ENCODE measurements around the gene ARHGAP42. TPM values are rescaled to one million over a fixed set of nuclear protein-coding genes. Genes with fewer than 3 reads are reported as not detected.

ARHGAP42 gene
- total RNA-seq, 1 donor from 2014 or later = 0.16 TPM

DNA sequence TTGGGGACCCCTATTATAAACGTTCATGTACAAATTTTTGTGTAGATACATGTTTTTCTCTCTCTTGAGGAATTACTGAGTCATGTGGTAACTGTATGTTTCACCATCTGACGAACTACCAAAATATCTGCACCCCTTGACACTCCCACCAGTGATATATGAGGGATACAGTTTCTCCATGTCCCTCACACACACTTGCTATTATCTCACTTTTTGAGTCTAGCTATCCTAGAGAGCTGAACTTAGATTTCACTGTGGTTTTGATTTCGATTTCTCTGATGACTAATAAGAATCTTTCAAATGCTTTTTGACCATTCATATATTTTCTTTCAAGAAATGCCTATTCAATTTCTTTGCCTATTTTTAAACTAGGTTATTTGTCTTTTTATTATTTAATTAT is 242.3 kb downstream of the ARHGAP42 start:
- Mint-ChIP-seq H3K27me3 (ENCODE audit: low read depth) (no peaks in the 10 kb centered on the region), H3K36me3 (ENCODE audit: low read depth) (no peaks in the 10 kb centered on the region), H3K27ac (no peak overlapping the region), H3K9me3 (no peaks in the 10 kb centered on the region), H3K4me3 (ENCODE audit: low read depth) (no peak overlapping the region), H3K4me1 (ENCODE audit: low read depth) (no peaks in the 10 kb centered on the region)
- DNase-seq (ENCODE audit: low spot score) = no peak
- intact Hi-C loops (cut with micrococcal nuclease) = loop anchor here (5.0 kb wide), 1 partner anchor 242 kb away; the partner anchor contains the start of gene ARHGAP42

- Mint-ChIP-seq H3K27me3 (ENCODE audit: low read depth) (no peaks in the 10 kb centered on the region), H3K36me3 (ENCODE audit: low read depth) (no peaks in the 10 kb centered on the region)
Measured at GRCh38 chr11:100930185-100930778, 243.2 kb downstream of the ARHGAP42 start.

GRCh38 chr11:100932474-100933100 is 245.5 kb downstream of the ARHGAP42 start:
- intact Hi-C loops (cut with micrococcal nuclease) = no loop called here
- Mint-ChIP-seq H3K27ac (no peak overlapping the region), H3K27me3 (ENCODE audit: low read depth) (no peaks in the 10 kb centered on the region), H3K9me3 (no peaks in the 10 kb centered on the region), H3K4me1 (ENCODE audit: low read depth) (no peaks in the 10 kb centered on the region), H3K36me3 (ENCODE audit: low read depth) (no peaks in the 10 kb centered on the region), H3K4me3 (ENCODE audit: low read depth) (no peak overlapping the region)
- DNase-seq (ENCODE audit: low spot score) = no peak

More at GRCh38 chr11:100930185-100930778, 243.2 kb downstream of the ARHGAP42 start:
- Mint-ChIP-seq H3K27ac (no peak overlapping the region), H3K4me3 (ENCODE audit: low read depth) (no peak overlapping the region), H3K9me3 (no peaks in the 10 kb centered on the region), H3K4me1 (ENCODE audit: low read depth) (no peaks in the 10 kb centered on the region)
- no peak for DNase-seq (ENCODE audit: low spot score)
- intact Hi-C loops (cut with micrococcal nuclease) = loop anchor here (1.0 kb wide), 1 partner anchor 354 kb away; no protein-coding TSS in a partner anchor

DNA sequence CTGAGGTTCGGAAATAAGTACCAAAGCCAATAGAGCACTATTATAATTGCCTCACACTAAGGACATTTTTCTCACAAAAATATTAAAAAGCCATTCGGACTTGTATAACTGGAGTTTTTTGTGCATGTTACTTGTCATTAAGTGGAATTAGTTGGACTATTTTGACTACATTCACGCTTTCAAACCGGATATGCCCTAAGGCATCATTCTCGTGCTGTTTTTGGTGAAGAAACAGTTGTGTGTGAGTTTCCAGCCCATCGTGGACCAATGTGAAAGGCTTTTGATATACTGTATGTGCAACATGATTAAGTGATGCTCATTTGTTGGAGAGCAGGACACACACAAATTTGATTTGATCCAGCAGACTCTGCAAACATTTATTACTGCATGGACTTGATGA is 249.7 kb downstream of the ARHGAP42 start:
- Mint-ChIP-seq H3K27ac (no peak overlapping the region), H3K9me3 (no peaks in the 10 kb centered on the region), H3K4me1 (ENCODE audit: low read depth) (no peaks in the 10 kb centered on the region), H3K4me3 (ENCODE audit: low read depth) (no peak overlapping the region), H3K36me3 (ENCODE audit: low read depth) (no peaks in the 10 kb centered on the region), H3K27me3 (ENCODE audit: low read depth) (no peaks in the 10 kb centered on the region)
- intact Hi-C loops (cut with micrococcal nuclease) = no loop called here
- no peak for DNase-seq (ENCODE audit: low spot score)

DNA sequence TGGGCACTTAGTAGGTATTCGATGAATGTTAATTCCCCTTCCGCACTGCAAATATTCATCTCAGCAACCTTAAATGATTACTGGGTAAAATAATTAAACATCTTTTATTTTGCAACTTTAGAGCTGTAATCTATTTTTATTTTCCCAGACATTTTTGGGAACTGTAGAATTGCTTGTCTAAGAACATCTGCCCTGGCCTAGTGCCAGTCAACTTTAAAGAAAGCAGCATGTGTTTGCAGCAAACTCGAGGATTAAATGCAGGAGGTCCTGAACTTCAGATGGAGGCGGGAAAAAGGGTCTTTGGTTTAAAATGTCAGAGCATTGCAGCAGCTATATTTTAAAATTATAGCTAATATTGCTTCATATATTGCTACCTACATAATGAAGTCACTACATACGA is 252.5 kb downstream of the ARHGAP42 start:
- no peaks in the 10 kb centered on the region for H3K9me3 Mint-ChIP-seq
- no peaks in the 10 kb centered on the region for H3K4me1 Mint-ChIP-seq (ENCODE audit: low read depth)
- no peaks in the 10 kb centered on the region for H3K36me3 Mint-ChIP-seq (ENCODE audit: low read depth)
- H3K27me3 Mint-ChIP-seq (ENCODE audit: low read depth) = no peaks in the 10 kb centered on the region
- DNase-seq (ENCODE audit: low spot score) = no peak
- intact Hi-C loops (cut with micrococcal nuclease) = no loop called here
- no peak overlapping the region for H3K27ac Mint-ChIP-seq
- H3K4me3 Mint-ChIP-seq (ENCODE audit: low read depth) = no peak overlapping the region

GRCh38 chr11:100940111-100940510 is 253.0 kb downstream of the ARHGAP42 start:
- Mint-ChIP-seq H3K9me3 (no peaks in the 10 kb centered on the region), H3K27ac (no peak overlapping the region), H3K4me3 (ENCODE audit: low read depth) (no peak overlapping the region), H3K36me3 (ENCODE audit: low read depth) (no peaks in the 10 kb centered on the region), H3K27me3 (ENCODE audit: low read depth) (no peaks in the 10 kb centered on the region), H3K4me1 (ENCODE audit: low read depth) (no peaks in the 10 kb centered on the region)
- DNase-seq (ENCODE audit: low spot score) = no peak
- intact Hi-C loops (cut with micrococcal nuclease) = no loop called here

DNA sequence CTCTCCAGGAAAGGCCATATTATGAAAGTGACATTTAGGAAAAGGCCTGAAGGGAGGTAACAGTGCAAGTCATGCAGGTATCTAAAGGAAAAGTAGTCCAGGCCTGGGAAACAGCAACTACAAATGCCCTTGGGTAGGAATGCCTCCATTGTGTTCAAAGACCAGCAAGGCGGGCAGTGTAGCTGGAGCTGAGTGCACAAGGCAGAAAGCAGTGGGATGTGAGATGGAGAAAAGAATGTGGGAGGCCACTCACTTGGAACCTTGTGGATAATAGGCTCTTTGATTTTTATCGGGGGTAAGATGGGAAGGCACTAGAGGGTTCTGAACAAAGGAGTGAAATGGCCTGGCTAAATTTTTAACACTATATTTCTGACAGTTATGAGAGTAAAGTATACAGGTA is 253.9 kb downstream of the ARHGAP42 start:
- intact Hi-C loops (cut with micrococcal nuclease) = no loop called here
- H3K27ac Mint-ChIP-seq = no peak overlapping the region
- no peaks in the 10 kb centered on the region for H3K36me3 Mint-ChIP-seq (ENCODE audit: low read depth)
- H3K27me3 Mint-ChIP-seq (ENCODE audit: low read depth) = no peaks in the 10 kb centered on the region
- H3K9me3 Mint-ChIP-seq = no peaks in the 10 kb centered on the region
- H3K4me3 Mint-ChIP-seq (ENCODE audit: low read depth) = no peak overlapping the region
- H3K4me1 Mint-ChIP-seq (ENCODE audit: low read depth) = no peaks in the 10 kb centered on the region
- no peak for DNase-seq (ENCODE audit: low spot score)

- Mint-ChIP-seq H3K9me3 (no peaks in the 10 kb centered on the region), H3K27ac (no peak overlapping the region), H3K4me3 (ENCODE audit: low read depth) (no peak overlapping the region), H3K27me3 (ENCODE audit: low read depth) (no peaks in the 10 kb centered on the region), H3K36me3 (ENCODE audit: low read depth) (no peaks in the 10 kb centered on the region), H3K4me1 (ENCODE audit: low read depth) (no peaks in the 10 kb centered on the region)
- intact Hi-C loops (cut with micrococcal nuclease) = no loop called here
- no peak for DNase-seq (ENCODE audit: low spot score)
Measured at GRCh38 chr11:100942016-100942415, 254.9 kb downstream of the ARHGAP42 start.

DNA sequence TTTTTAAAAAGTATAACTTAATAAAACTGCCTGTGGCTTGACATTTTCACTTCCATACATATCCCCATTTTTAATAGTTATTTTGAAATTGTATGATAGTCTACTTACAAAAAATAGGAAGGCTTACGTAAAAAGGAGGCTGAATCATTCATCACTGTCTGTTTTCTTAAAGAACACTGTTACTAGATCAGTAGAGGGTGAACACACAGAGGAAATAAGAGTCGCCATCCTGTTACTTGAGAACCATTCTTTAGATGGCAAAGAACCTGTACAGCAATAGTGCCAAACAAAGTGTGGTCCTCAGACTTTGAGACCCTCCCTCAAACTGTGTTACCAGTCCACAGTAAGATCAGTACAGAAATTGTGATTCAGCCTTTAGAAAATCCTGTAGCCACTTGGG is 261.8 kb downstream of the ARHGAP42 start:
- no peaks in the 10 kb centered on the region for H3K36me3 Mint-ChIP-seq (ENCODE audit: low read depth)
- no peaks in the 10 kb centered on the region for H3K27me3 Mint-ChIP-seq (ENCODE audit: low read depth)
- H3K4me1 Mint-ChIP-seq (ENCODE audit: low read depth) = no peaks in the 10 kb centered on the region
- DNase-seq (ENCODE audit: low spot score) = no peak
- H3K27ac Mint-ChIP-seq = no peak overlapping the region
- H3K4me3 Mint-ChIP-seq (ENCODE audit: low read depth) = no peak overlapping the region
- intact Hi-C loops (cut with micrococcal nuclease) = no loop called here
- no peaks in the 10 kb centered on the region for H3K9me3 Mint-ChIP-seq

- Mint-ChIP-seq H3K4me1 (ENCODE audit: low read depth) (no peaks in the 10 kb centered on the region), H3K9me3 (no peaks in the 10 kb centered on the region), H3K27me3 (ENCODE audit: low read depth) (no peaks in the 10 kb centered on the region), H3K4me3 (ENCODE audit: low read depth) (no peak overlapping the region), H3K36me3 (ENCODE audit: low read depth) (no peaks in the 10 kb centered on the region), H3K27ac (no peak overlapping the region)
- DNase-seq (ENCODE audit: low spot score) = no peak
- intact Hi-C loops (cut with micrococcal nuclease) = no loop called here
Measured at GRCh38 chr11:100949443-100949842, 262.4 kb downstream of the ARHGAP42 start.

GRCh38 chr11:100955318-100955717 is 268.2 kb downstream of the ARHGAP42 start:
- intact Hi-C loops (cut with micrococcal nuclease) = no loop called here
- Mint-ChIP-seq H3K27me3 (ENCODE audit: low read depth) (no peaks in the 10 kb centered on the region), H3K36me3 (ENCODE audit: low read depth) (no peaks in the 10 kb centered on the region), H3K9me3 (no peaks in the 10 kb centered on the region), H3K4me1 (ENCODE audit: low read depth) (no peaks in the 10 kb centered on the region), H3K27ac (no peak overlapping the region), H3K4me3 (ENCODE audit: low read depth) (no peak overlapping the region)
- no peak for DNase-seq (ENCODE audit: low spot score)

- Mint-ChIP-seq H3K36me3 (ENCODE audit: low read depth) (no peaks in the 10 kb centered on the region), H3K4me1 (ENCODE audit: low read depth) (no peaks in the 10 kb centered on the region), H3K9me3 (no peaks in the 10 kb centered on the region), H3K27me3 (ENCODE audit: low read depth) (no peaks in the 10 kb centered on the region), H3K4me3 (ENCODE audit: low read depth) (no peak overlapping the region), H3K27ac (no peak overlapping the region)
- no peak for DNase-seq (ENCODE audit: low spot score)
- intact Hi-C loops (cut with micrococcal nuclease) = no loop called here
Measured at GRCh38 chr11:100956351-100956750, 269.3 kb downstream of the ARHGAP42 start.

- no peaks in the 10 kb centered on the region for H3K4me1 Mint-ChIP-seq (ENCODE audit: low read depth)
- no peaks in the 10 kb centered on the region for H3K36me3 Mint-ChIP-seq (ENCODE audit: low read depth)
- intact Hi-C loops (cut with micrococcal nuclease) = no loop called here
- H3K27me3 Mint-ChIP-seq (ENCODE audit: low read depth) = no peaks in the 10 kb centered on the region
- no peak overlapping the region for H3K4me3 Mint-ChIP-seq (ENCODE audit: low read depth)
- no peaks in the 10 kb centered on the region for H3K9me3 Mint-ChIP-seq
- H3K27ac Mint-ChIP-seq = no peak overlapping the region
- no peak for DNase-seq (ENCODE audit: low spot score)
Measured at GRCh38 chr11:100957499-100957898, 270.4 kb downstream of the ARHGAP42 start.

All from activated T-helper 2 cell treated with anti-CD3 and anti-CD28 coated beads, Interferon-gamma antibody, Interleukin-2, Interleukin-4, amounts not matched to agents 10 μg/mL and 5 μg/mL and 100 μg/mL, durations not matched to agents 14 hours and 24 hours and 36 hours (primary cell).